Measurements from ENCODE around the gene KCTD20. TPM values are rescaled to one million over a fixed set of nuclear protein-coding genes. Genes with fewer than 3 reads are reported as not detected.

The KCTD20 gene
- total RNA-seq, 1 donor from 2014 or later = 37.2 TPM

- H3K27me3 ChIP-seq (ENCODE audit: low read depth) = no peaks in the 10 kb centered on the region
These were observed 63.1 kb downstream of the KCTD20 start for GRCh38 chr6:36505744-36506534.

GRCh38 chr6:36506611-36507010, 63.8 kb downstream of the KCTD20 start:
- DNase-seq = no peak
- Histone ChIP-seq H3K27me3 (ENCODE audit: low read depth) (no peaks in the 10 kb centered on the region), H3K4me3 (no peak overlapping the region), H3K36me3 (peaks cover 73% of the 10 kb centered on the region), H3K27ac (no peak overlapping the region), H3K9me3 (no peaks in the 10 kb centered on the region), H3K4me1 (no peaks in the 10 kb centered on the region)
- no peak for ATAC-seq
- TF ChIP-seq CTCF (IDR thresholded peaks at IDR 0.05) = no peak
- intact Hi-C loops (cut with DNase I) = no loop called here

More at GRCh38 chr6:36505744-36506534, 63.1 kb downstream of the KCTD20 start:
- H3K9me3 ChIP-seq = no peaks in the 10 kb centered on the region
- TF ChIP-seq CTCF (IDR thresholded peaks at IDR 0.05) = no peak
- H3K4me3 ChIP-seq = no peak overlapping the region
- no peak overlapping the region for H3K27ac ChIP-seq
- H3K4me1 ChIP-seq = no peaks in the 10 kb centered on the region
- intact Hi-C loops (cut with DNase I) = no loop called here
- H3K36me3 ChIP-seq = peaks cover 73% of the 10 kb centered on the region
- DNase-seq (no peak), ATAC-seq (no peak)

GRCh38 chr6:36508532-36508931, 65.7 kb downstream of the KCTD20 start:
- Histone ChIP-seq H3K36me3 (peaks cover 82% of the 10 kb centered on the region), H3K9me3 (no peaks in the 10 kb centered on the region), H3K4me1 (no peaks in the 10 kb centered on the region), H3K27me3 (ENCODE audit: low read depth) (no peaks in the 10 kb centered on the region), H3K27ac (no peak overlapping the region), H3K4me3 (no peak overlapping the region)
- no peak for ATAC-seq
- no peak for TF ChIP-seq CTCF (IDR thresholded peaks at IDR 0.05)
- no peak for DNase-seq
- intact Hi-C loops (cut with DNase I) = no loop called here

GRCh38 chr6:36510365-36510764, 67.6 kb downstream of the KCTD20 start:
- Histone ChIP-seq H3K4me3 (no peak overlapping the region), H3K36me3 (peaks cover 83% of the 10 kb centered on the region), H3K27ac (no peak overlapping the region), H3K9me3 (no peaks in the 10 kb centered on the region), H3K27me3 (ENCODE audit: low read depth) (no peaks in the 10 kb centered on the region), H3K4me1 (no peaks in the 10 kb centered on the region)
- no peak for ATAC-seq
- no peak for TF ChIP-seq CTCF (IDR thresholded peaks at IDR 0.05)
- intact Hi-C loops (cut with DNase I) = no loop called here
- no peak for DNase-seq

GRCh38 chr6:36514554-36515456, 72.0 kb downstream of the KCTD20 start:
- intact Hi-C loops (cut with DNase I) = no loop called here
- DNase-seq (no peak), ATAC-seq (no peak)
- H3K36me3 ChIP-seq = peaks cover 95% of the 10 kb centered on the region
- TF ChIP-seq CTCF (IDR thresholded peaks at IDR 0.05) = no peak
- H3K27ac ChIP-seq = no peak overlapping the region
- no peaks in the 10 kb centered on the region for H3K27me3 ChIP-seq (ENCODE audit: low read depth)
- no peaks in the 10 kb centered on the region for H3K4me1 ChIP-seq
- no peak overlapping the region for H3K4me3 ChIP-seq
- no peaks in the 10 kb centered on the region for H3K9me3 ChIP-seq

All from lower lobe of right lung (tissue), 2 donors.